ENCODE data around the gene REXO2. TPM values are rescaled to one million over a fixed set of nuclear protein-coding genes. Genes with fewer than 3 reads are reported as not detected.
A peak's percentile ranks its signal among the peaks of the same experiment; 100 is the strongest.

REXO2 gene
- total and polyA plus RNA-seq, 4 donors, result 25.9 to 51.7 (median 39.4) TPM

GRCh38 chr11:114392735-114393667, 46.3 kb upstream of the REXO2 start:
- no peak for DNase-seq (ENCODE audit: low spot score)
- peaks cover 4 to 13% (median 9%) of the 10 kb centered on the region in 4 donors for H3K4me1 ChIP-seq (ENCODE audit: control insufficient read depth in 4 of 4, insufficient read depth in 4 of 4, low read length in 3 of 4)
- WGBS, result 60% methylated on average over 4 of the region's 4 CpGs

GRCh38 chr11:114395736-114396135, 43.5 kb upstream of the REXO2 start:
- TF ChIP-seq RAD21 (IDR thresholded peaks at IDR 0.05) (peak in 1 of 2 donors; percentile 32), EGR1 (IDR thresholded peaks at IDR 0.05; ENCODE audit: low read depth in 2 of 2) (no peak)
- H3K27me3 ChIP-seq (ENCODE audit: control insufficient read depth in 4 of 4, insufficient read depth in 4 of 4, low read length in 3 of 4), result no peaks in the 10 kb centered on the region

More at GRCh38 chr11:114392735-114393667, 46.3 kb upstream of the REXO2 start:
- Histone ChIP-seq H3K4me3 (ENCODE audit: low read depth in 1 of 3, low read length in 3 of 3) (no peak overlapping the region), H3K27ac (ENCODE audit: low read depth in 1 of 2, low read length in 2 of 2) (no peak overlapping the region), H3K27me3 (ENCODE audit: control insufficient read depth in 4 of 4, insufficient read depth in 4 of 4, low read length in 3 of 4) (no peaks in the 10 kb centered on the region), H3K9ac (ENCODE audit: low read depth in 1 of 2, low read length in 2 of 2) (no peak overlapping the region), H3K36me3 (ENCODE audit: control insufficient read depth in 4 of 4, insufficient read depth in 3 of 4, low read depth in 1 of 4, low read length in 3 of 4) (no peaks in the 10 kb centered on the region), H3K9me3 (ENCODE audit: control insufficient read depth in 4 of 4, low read length in 3 of 4) (no peaks in the 10 kb centered on the region)
- peak; percentile 35 to 39 for TF ChIP-seq HNF4A (conservative IDR thresholded peaks at IDR 0.05)
- TF ChIP-seq TAF1 (conservative IDR thresholded peaks at IDR 0.05), result no peak
- TF ChIP-seq, protein P1, sequence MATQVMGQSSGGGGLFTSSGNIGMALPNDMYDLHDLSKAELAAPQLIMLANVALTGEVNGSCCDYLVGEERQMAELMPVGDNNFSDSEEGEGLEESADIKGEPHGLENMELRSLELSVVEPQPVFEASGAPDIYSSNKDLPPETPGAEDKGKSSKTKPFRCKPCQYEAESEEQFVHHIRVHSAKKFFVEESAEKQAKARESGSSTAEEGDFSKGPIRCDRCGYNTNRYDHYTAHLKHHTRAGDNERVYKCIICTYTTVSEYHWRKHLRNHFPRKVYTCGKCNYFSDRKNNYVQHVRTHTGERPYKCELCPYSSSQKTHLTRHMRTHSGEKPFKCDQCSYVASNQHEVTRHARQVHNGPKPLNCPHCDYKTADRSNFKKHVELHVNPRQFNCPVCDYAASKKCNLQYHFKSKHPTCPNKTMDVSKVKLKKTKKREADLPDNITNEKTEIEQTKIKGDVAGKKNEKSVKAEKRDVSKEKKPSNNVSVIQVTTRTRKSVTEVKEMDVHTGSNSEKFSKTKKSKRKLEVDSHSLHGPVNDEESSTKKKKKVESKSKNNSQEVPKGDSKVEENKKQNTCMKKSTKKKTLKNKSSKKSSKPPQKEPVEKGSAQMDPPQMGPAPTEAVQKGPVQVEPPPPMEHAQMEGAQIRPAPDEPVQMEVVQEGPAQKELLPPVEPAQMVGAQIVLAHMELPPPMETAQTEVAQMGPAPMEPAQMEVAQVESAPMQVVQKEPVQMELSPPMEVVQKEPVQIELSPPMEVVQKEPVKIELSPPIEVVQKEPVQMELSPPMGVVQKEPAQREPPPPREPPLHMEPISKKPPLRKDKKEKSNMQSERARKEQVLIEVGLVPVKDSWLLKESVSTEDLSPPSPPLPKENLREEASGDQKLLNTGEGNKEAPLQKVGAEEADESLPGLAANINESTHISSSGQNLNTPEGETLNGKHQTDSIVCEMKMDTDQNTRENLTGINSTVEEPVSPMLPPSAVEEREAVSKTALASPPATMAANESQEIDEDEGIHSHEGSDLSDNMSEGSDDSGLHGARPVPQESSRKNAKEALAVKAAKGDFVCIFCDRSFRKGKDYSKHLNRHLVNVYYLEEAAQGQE (IDR thresholded peaks at IDR 0.05), result no peak
- TF ChIP-seq, protein P2, sequence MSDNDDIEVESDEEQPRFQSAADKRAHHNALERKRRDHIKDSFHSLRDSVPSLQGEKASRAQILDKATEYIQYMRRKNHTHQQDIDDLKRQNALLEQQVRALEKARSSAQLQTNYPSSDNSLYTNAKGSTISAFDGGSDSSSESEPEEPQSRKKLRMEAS (IDR thresholded peaks at IDR 0.05), result no peak
- TF ChIP-seq EGR1 (IDR thresholded peaks at IDR 0.05; ENCODE audit: low read depth in 2 of 2), result no peak
- TF ChIP-seq HNF4G (IDR thresholded peaks at IDR 0.05), result no peak
- TF ChIP-seq JUND (IDR thresholded peaks at IDR 0.05), result no peak
- no peak for TF ChIP-seq ATF3 (IDR thresholded peaks at IDR 0.05)

GRCh38 chr11:114396916-114397315, 42.4 kb upstream of the REXO2 start:
- H3K27ac ChIP-seq (ENCODE audit: low read depth in 1 of 2, low read length in 2 of 2), result no peak overlapping the region
- TF ChIP-seq SP1 (IDR thresholded peaks at IDR 0.05) (no peak), EGR1 (IDR thresholded peaks at IDR 0.05; ENCODE audit: low read depth in 2 of 2) (no peak), RXRA (IDR thresholded peaks at IDR 0.05) (no peak), TAF1 (conservative IDR thresholded peaks at IDR 0.05) (no peak)
- TF ChIP-seq, protein P2 (IDR thresholded peaks at IDR 0.05), result no peak
- TF ChIP-seq, protein P1 (IDR thresholded peaks at IDR 0.05), result no peak
- H3K27me3 ChIP-seq (ENCODE audit: control insufficient read depth in 4 of 4, insufficient read depth in 4 of 4, low read length in 3 of 4), result no peaks in the 10 kb centered on the region
- no peaks in the 10 kb centered on the region for H3K9me3 ChIP-seq (ENCODE audit: control insufficient read depth in 4 of 4, low read length in 3 of 4)
- no peak overlapping the region for H3K4me3 ChIP-seq (ENCODE audit: low read depth in 1 of 3, low read length in 3 of 3)
- H3K36me3 ChIP-seq (ENCODE audit: control insufficient read depth in 4 of 4, insufficient read depth in 3 of 4, low read depth in 1 of 4, low read length in 3 of 4), result no peaks in the 10 kb centered on the region
- no peak for DNase-seq (ENCODE audit: low spot score)
- H3K9ac ChIP-seq (ENCODE audit: low read depth in 1 of 2, low read length in 2 of 2), result no peak overlapping the region
- peaks cover 4 to 17% (median 14%) of the 10 kb centered on the region in 4 donors for H3K4me1 ChIP-seq (ENCODE audit: control insufficient read depth in 4 of 4, insufficient read depth in 4 of 4, low read length in 3 of 4)

More at GRCh38 chr11:114395736-114396135, 43.5 kb upstream of the REXO2 start:
- Histone ChIP-seq H3K9ac (ENCODE audit: low read depth in 1 of 2, low read length in 2 of 2) (no peak overlapping the region), H3K4me1 (ENCODE audit: control insufficient read depth in 4 of 4, insufficient read depth in 4 of 4, low read length in 3 of 4) (peaks cover 4 to 17% (median 14%) of the 10 kb centered on the region in 4 donors), H3K9me3 (ENCODE audit: control insufficient read depth in 4 of 4, low read length in 3 of 4) (no peaks in the 10 kb centered on the region), H3K36me3 (ENCODE audit: control insufficient read depth in 4 of 4, insufficient read depth in 3 of 4, low read depth in 1 of 4, low read length in 3 of 4) (no peaks in the 10 kb centered on the region), H3K4me3 (ENCODE audit: low read depth in 1 of 3, low read length in 3 of 3) (no peak overlapping the region), H3K27ac (ENCODE audit: low read depth in 1 of 2, low read length in 2 of 2) (no peak overlapping the region)
- DNase-seq (ENCODE audit: low spot score), result no peak
- 51% methylated on average over 3 of the region's 3 CpGs for WGBS
